Ishikawa (cell line): ENCODE data around the gene COIL.
A peak's percentile ranks its signal among the peaks of the same experiment; 100 is the strongest.

Experiments used
- CREB1 ChIP-seq: IDR thresholded peaks from 2 replicates; pipeline ENCODE4 v1.6.1; 2012; ENCODE audit warnings: low read depth
- EP300 ChIP-seq: IDR thresholded peaks from 2 replicates; pipeline ENCODE4 v1.6.1; 2012; ENCODE audit warnings: borderline replicate concordance
- NFIC ChIP-seq: IDR thresholded peaks from 2 replicates; pipeline ENCODE4 v1.6.1; 2012
- RAD21 ChIP-seq: IDR thresholded peaks from 2 replicates; pipeline ENCODE4 v1.6.1; 2012; ENCODE audit warnings: low read depth
- TEAD4 ChIP-seq: IDR thresholded peaks from 2 replicates; pipeline ENCODE4 v1.6.1; 2012
- USF1 ChIP-seq: IDR thresholded peaks from 2 replicates; pipeline ENCODE4 v1.6.1; 2012
- ZBTB7A ChIP-seq: IDR thresholded peaks from 2 replicates; pipeline ENCODE4 v1.6.1; 2012; ENCODE audit warnings: low read depth
- TF ChIP-seq, protein P1 (sequence below): IDR thresholded peaks from 2 replicates; pipeline ENCODE4 v1.6.1; 2012; ENCODE audit warnings: low read depth, mild to moderate bottlenecking

- TF ChIP-seq ZBTB7A = peak; percentile 58; the same call in 1 of the 2 replicates
- TF ChIP-seq EP300 = peak; percentile 38; the same call in 1 of the 2 replicates
- TF ChIP-seq NFIC = no peak
- peak; percentile 63 for TF ChIP-seq RAD21
- 0 out of 2 replicates have a peak, but pooled peaks have one; percentile 24 for TF ChIP-seq TEAD4
- TF ChIP-seq CREB1 = no peak
- TF ChIP-seq USF1 = peak; percentile 76
- TF ChIP-seq, protein P1, sequence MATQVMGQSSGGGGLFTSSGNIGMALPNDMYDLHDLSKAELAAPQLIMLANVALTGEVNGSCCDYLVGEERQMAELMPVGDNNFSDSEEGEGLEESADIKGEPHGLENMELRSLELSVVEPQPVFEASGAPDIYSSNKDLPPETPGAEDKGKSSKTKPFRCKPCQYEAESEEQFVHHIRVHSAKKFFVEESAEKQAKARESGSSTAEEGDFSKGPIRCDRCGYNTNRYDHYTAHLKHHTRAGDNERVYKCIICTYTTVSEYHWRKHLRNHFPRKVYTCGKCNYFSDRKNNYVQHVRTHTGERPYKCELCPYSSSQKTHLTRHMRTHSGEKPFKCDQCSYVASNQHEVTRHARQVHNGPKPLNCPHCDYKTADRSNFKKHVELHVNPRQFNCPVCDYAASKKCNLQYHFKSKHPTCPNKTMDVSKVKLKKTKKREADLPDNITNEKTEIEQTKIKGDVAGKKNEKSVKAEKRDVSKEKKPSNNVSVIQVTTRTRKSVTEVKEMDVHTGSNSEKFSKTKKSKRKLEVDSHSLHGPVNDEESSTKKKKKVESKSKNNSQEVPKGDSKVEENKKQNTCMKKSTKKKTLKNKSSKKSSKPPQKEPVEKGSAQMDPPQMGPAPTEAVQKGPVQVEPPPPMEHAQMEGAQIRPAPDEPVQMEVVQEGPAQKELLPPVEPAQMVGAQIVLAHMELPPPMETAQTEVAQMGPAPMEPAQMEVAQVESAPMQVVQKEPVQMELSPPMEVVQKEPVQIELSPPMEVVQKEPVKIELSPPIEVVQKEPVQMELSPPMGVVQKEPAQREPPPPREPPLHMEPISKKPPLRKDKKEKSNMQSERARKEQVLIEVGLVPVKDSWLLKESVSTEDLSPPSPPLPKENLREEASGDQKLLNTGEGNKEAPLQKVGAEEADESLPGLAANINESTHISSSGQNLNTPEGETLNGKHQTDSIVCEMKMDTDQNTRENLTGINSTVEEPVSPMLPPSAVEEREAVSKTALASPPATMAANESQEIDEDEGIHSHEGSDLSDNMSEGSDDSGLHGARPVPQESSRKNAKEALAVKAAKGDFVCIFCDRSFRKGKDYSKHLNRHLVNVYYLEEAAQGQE = no peak
Observed at GRCh38 chr17:56960596-56961538, at the start of gene COIL.
